ENCODE measurements around the gene MAP1LC3A.

Gene MAP1LC3A

GRCh38 chr20:34534391-34535165 is 23.9 kb upstream of the MAP1LC3A start:
- Histone ChIP-seq H3K9me3 (ENCODE audit: low read length) (no peaks in the 10 kb centered on the region), H2AFZ (ENCODE audit: low read depth, low read length) (no peak overlapping the region), H3K27me3 (ENCODE audit: insufficient read depth, low read length) (no peaks in the 10 kb centered on the region), H3K36me3 (ENCODE audit: insufficient read depth, low read length) (peaks cover 85% of the 10 kb centered on the region), H3K4me3 (ENCODE audit: low read length) (no peak overlapping the region), H3K4me1 (ENCODE audit: insufficient read depth, low read length) (no peaks in the 10 kb centered on the region)

- Histone ChIP-seq H3K4me3 (ENCODE audit: low read length) (no peak overlapping the region), H3K36me3 (ENCODE audit: insufficient read depth, low read length) (peaks cover 84% of the 10 kb centered on the region), H3K4me1 (ENCODE audit: insufficient read depth, low read length) (no peaks in the 10 kb centered on the region), H2AFZ (ENCODE audit: low read depth, low read length) (no peak overlapping the region), H3K27me3 (ENCODE audit: insufficient read depth, low read length) (no peaks in the 10 kb centered on the region), H3K9me3 (ENCODE audit: low read length) (no peaks in the 10 kb centered on the region)
Measured at GRCh38 chr20:34535301-34535840, 23.1 kb upstream of the MAP1LC3A start.

DNA sequence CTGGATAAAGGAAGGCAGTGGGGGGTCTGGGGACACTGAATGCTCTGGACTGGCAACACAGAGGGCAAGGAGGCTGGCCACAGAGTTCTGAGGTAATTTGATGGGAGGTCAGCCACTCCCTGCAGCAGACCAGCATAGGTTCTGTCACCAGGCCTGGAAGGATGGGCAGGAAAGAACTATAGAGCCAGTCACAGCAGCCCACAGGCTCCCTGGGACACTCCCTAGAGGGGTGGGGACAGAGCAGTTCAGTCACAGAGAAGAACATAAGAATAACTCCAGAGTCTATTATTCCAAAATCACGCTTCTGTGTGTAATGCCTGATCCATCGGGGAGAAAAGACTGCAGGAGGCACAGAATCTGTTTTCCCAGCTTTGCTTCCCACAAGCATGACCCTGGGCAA is 22.7 kb upstream of the MAP1LC3A start:
- no peaks in the 10 kb centered on the region for H3K9me3 ChIP-seq (ENCODE audit: low read length)
- H3K4me3 ChIP-seq (ENCODE audit: low read length), result no peak overlapping the region
- H3K4me1 ChIP-seq (ENCODE audit: insufficient read depth, low read length), result no peaks in the 10 kb centered on the region
- no peak overlapping the region for H2AFZ ChIP-seq (ENCODE audit: low read depth, low read length)
- no peaks in the 10 kb centered on the region for H3K27me3 ChIP-seq (ENCODE audit: insufficient read depth, low read length)
- peaks cover 84% of the 10 kb centered on the region for H3K36me3 ChIP-seq (ENCODE audit: insufficient read depth, low read length)

DNA sequence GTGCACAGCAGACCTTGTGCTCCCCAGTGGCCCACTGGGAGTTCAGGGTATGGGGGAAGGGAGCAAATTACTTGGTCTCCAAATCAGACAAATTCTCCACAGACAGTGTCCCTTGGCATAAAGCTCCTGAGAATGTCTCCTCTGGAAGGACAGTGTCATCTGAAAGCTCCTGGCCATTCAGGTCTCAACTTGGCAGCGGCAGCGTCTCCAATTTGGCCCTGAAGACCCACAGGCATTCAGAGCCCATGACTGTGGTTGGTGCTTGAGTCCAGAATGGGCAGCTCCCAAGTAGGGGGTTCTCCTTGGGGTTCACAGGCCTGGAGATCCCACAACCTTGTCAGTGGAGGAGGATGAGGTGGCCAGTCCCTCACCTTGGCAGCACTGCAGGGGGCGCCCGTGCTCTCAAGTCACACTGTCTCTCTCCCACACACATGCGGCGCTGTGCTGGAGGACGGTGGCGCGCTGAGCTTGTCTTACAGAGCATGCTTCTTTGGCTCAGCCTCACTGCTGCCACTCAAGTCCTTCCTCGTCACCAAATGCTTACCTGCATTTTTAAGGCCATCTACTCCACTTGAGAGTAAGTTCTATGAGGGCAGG is 21.6 kb upstream of the MAP1LC3A start:
- Histone ChIP-seq H3K4me3 (ENCODE audit: low read length) (no peak overlapping the region), H3K4me1 (ENCODE audit: insufficient read depth, low read length) (no peaks in the 10 kb centered on the region), H3K27me3 (ENCODE audit: insufficient read depth, low read length) (no peaks in the 10 kb centered on the region), H3K9me3 (ENCODE audit: low read length) (no peaks in the 10 kb centered on the region), H2AFZ (ENCODE audit: low read depth, low read length) (no peak overlapping the region), H3K36me3 (ENCODE audit: insufficient read depth, low read length) (peaks cover 83% of the 10 kb centered on the region)

DNA sequence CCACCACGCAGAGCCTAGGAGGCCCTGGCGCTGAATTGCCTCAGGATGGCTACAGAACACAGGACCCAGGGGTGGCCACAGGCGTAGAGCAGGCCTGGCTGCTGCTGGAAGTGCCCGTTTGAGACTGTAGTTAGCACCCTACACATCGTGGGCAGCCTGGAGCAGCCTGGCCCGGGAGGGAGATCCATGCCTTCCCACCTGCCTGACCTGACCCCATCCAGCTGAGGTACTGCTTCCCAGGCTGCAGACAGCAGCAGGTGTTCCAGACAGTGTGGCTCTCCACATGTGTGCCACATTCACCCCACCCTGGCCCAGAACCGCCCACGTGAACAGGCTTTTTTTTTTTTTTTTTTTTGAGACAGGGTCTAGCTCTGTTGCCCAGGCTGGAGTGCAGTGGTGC is 20.9 kb upstream of the MAP1LC3A start:
- H3K27me3 ChIP-seq (ENCODE audit: insufficient read depth, low read length), result no peaks in the 10 kb centered on the region
- no peaks in the 10 kb centered on the region for H3K4me1 ChIP-seq (ENCODE audit: insufficient read depth, low read length)
- no peak overlapping the region for H2AFZ ChIP-seq (ENCODE audit: low read depth, low read length)
- H3K9me3 ChIP-seq (ENCODE audit: low read length), result no peaks in the 10 kb centered on the region
- no peak overlapping the region for H3K4me3 ChIP-seq (ENCODE audit: low read length)
- H3K36me3 ChIP-seq (ENCODE audit: insufficient read depth, low read length), result peaks cover 77% of the 10 kb centered on the region

DNA sequence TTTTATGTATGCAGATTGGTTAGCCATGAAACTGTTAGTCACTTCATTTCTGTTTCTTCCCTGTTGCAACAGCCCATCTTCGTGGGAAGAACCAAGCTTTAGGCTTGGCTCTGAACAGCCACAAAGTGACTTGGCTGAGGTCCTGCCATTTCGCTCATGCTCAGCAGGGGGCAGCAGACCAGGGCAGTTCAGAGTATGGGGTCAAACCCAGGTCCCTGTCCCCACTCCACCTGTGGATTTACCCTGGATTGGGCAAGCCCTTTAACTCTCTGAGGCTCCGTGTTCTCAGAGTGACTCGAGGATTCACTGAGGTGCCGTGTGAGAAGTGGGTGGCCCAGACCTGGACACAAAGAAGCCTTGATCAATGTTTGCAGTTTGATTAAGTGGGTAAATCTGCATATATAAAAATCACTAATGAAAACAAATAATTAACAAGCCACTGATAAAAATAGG is 19.8 kb upstream of the MAP1LC3A start:
- Histone ChIP-seq H3K9me3 (ENCODE audit: low read length) (no peaks in the 10 kb centered on the region), H3K27me3 (ENCODE audit: insufficient read depth, low read length) (no peaks in the 10 kb centered on the region), H3K36me3 (ENCODE audit: insufficient read depth, low read length) (peaks cover 70% of the 10 kb centered on the region), H3K4me1 (ENCODE audit: insufficient read depth, low read length) (no peaks in the 10 kb centered on the region), H2AFZ (ENCODE audit: low read depth, low read length) (no peak overlapping the region), H3K4me3 (ENCODE audit: low read length) (no peak overlapping the region)

DNA sequence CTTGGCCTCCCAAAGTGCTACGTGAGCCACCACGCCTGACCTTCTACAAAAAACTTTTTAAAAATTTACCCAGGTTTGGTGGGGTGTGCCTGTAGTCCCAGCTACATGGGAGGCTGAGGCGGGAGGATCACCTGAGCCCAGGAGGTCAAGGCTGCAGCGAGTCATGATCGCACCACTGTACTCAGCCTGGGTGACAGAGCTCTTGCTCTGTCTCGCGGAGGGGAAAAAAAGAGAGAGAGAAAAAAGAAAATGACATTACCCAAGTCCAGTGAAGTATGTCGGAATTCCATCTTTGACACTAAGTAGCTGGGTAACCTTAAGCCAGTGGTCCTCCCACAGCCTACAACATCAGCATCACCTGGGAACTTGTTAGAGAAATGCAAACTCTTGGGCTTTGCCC is 18.8 kb upstream of the MAP1LC3A start:
- H3K36me3 ChIP-seq (ENCODE audit: insufficient read depth, low read length), result peaks cover 62% of the 10 kb centered on the region
- H3K27me3 ChIP-seq (ENCODE audit: insufficient read depth, low read length), result no peaks in the 10 kb centered on the region
- H3K4me3 ChIP-seq (ENCODE audit: low read length), result no peak overlapping the region
- no peaks in the 10 kb centered on the region for H3K4me1 ChIP-seq (ENCODE audit: insufficient read depth, low read length)
- H2AFZ ChIP-seq (ENCODE audit: low read depth, low read length), result no peak overlapping the region
- H3K9me3 ChIP-seq (ENCODE audit: low read length), result no peaks in the 10 kb centered on the region

DNA sequence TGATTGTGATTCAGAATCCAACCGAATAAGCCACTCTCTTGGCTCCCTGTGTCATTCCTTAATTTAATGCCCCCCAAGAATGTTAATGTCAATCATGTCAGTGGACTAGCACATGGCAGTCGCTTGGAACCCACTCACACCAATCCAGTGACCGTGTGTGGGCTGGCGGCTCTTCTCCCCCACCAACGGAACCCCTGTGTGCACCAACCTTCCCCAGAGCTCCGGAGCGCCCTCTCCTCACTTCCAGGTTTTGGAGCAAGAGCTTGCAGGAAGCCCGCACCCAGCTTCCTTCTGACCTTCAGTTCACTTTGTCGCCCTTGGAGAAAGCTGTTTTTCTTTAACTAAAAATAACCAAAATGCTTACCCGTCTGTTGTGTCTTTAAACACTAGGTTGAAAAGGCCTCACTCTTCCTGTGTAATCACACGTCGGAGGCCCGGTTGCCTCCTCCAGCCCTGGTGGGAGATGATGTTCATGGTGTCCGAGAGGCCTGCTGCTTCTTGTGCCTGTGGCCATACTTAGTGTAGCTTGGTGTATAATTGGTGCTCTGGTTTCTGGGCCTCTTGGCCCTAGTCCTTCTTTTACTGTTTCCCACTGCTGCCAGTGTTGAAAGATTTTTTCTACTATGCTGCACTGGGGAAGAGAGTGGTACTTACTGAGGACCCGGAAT is 17.8 kb upstream of the MAP1LC3A start:
- no peaks in the 10 kb centered on the region for H3K9me3 ChIP-seq (ENCODE audit: low read length)
- H3K36me3 ChIP-seq (ENCODE audit: insufficient read depth, low read length), result peaks cover 52% of the 10 kb centered on the region
- no peaks in the 10 kb centered on the region for H3K4me1 ChIP-seq (ENCODE audit: insufficient read depth, low read length)
- no peak overlapping the region for H3K4me3 ChIP-seq (ENCODE audit: low read length)
- no peak overlapping the region for H2AFZ ChIP-seq (ENCODE audit: low read depth, low read length)
- no peaks in the 10 kb centered on the region for H3K27me3 ChIP-seq (ENCODE audit: insufficient read depth, low read length)

DNA sequence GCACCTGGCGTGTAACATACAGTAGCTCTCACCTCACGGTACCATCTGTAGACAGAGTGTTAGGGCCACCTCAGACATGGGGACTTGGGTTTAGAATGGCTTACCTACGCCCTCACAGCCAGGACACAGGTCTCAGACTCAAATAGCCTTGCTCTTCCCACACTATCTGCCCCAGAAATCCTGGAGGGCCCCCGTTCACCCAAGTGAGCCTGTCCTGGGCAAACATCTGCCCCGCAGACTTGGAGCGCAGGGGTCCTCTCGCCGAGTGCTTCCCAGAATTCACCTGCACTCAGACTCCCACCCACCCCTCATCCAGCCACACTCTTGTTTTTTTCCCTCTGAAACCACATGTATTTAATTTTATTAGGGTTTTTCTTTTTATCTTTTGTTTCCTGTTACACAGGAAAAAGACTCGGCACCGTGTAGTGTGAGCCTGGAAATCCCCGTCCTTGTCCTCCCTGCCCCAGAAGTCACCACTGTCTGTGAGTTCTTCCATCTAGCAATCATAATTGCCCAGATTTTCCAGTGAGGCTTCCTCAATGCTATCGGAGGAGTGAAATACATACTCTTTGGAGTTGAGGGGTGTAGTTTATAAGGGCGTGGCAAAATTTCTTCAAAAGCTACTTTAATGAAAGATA is 17.1 kb upstream of the MAP1LC3A start:
- Histone ChIP-seq H3K9me3 (ENCODE audit: low read length) (no peaks in the 10 kb centered on the region), H3K36me3 (ENCODE audit: insufficient read depth, low read length) (peaks cover 46% of the 10 kb centered on the region), H3K27me3 (ENCODE audit: insufficient read depth, low read length) (no peaks in the 10 kb centered on the region), H2AFZ (ENCODE audit: low read depth, low read length) (no peak overlapping the region), H3K4me1 (ENCODE audit: insufficient read depth, low read length) (no peaks in the 10 kb centered on the region), H3K4me3 (ENCODE audit: low read length) (no peak overlapping the region)

- Histone ChIP-seq H3K9me3 (ENCODE audit: low read length) (no peaks in the 10 kb centered on the region), H3K36me3 (ENCODE audit: insufficient read depth, low read length) (peaks cover 44% of the 10 kb centered on the region), H3K4me3 (ENCODE audit: low read length) (no peak overlapping the region), H2AFZ (ENCODE audit: low read depth, low read length) (no peak overlapping the region), H3K27me3 (ENCODE audit: insufficient read depth, low read length) (no peaks in the 10 kb centered on the region), H3K4me1 (ENCODE audit: insufficient read depth, low read length) (no peaks in the 10 kb centered on the region)
Measured at GRCh38 chr20:34541917-34542316, 16.6 kb upstream of the MAP1LC3A start.

GRCh38 chr20:34542439-34542838 is 16.1 kb upstream of the MAP1LC3A start:
- Histone ChIP-seq H2AFZ (ENCODE audit: low read depth, low read length) (no peak overlapping the region), H3K36me3 (ENCODE audit: insufficient read depth, low read length) (peaks cover 38% of the 10 kb centered on the region), H3K4me3 (ENCODE audit: low read length) (no peak overlapping the region), H3K9me3 (ENCODE audit: low read length) (no peaks in the 10 kb centered on the region), H3K27me3 (ENCODE audit: insufficient read depth, low read length) (no peaks in the 10 kb centered on the region), H3K4me1 (ENCODE audit: insufficient read depth, low read length) (no peaks in the 10 kb centered on the region)

DNA sequence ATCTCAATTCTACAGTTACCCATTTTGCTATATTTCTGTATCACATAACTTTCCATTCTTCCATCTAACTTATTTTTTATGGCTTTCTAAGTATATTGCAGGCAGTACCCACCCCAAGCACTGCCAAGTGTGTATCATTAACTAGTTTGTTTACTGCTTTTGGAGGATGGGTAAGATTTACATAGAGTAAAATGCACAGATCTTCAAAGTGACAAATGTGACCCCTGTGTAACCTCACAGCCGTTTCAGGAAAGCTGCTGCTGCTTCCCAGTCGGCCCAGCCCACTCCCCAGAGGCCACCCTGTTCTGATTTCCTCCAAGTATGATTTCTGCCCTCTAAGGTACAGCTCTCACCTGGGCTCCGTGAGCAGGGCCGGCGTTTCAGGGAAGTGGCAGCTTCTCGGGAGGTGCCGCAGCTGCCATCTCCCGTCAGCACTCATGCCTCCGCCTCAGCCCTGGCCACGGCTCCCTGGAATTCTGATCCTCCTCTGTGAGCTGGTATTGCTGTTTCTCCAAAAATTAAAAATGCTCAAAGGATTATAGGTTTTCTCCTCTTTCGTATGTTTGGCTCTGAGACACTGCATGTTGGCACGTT is 15.0 kb upstream of the MAP1LC3A start:
- peaks cover 30% of the 10 kb centered on the region for H3K36me3 ChIP-seq (ENCODE audit: insufficient read depth, low read length)
- no peak overlapping the region for H2AFZ ChIP-seq (ENCODE audit: low read depth, low read length)
- no peaks in the 10 kb centered on the region for H3K4me1 ChIP-seq (ENCODE audit: insufficient read depth, low read length)
- H3K4me3 ChIP-seq (ENCODE audit: low read length), result no peak overlapping the region
- H3K27me3 ChIP-seq (ENCODE audit: insufficient read depth, low read length), result no peaks in the 10 kb centered on the region
- H3K9me3 ChIP-seq (ENCODE audit: low read length), result no peaks in the 10 kb centered on the region

Data from neuron (in vitro differentiated cells).